K562 (cell line): ENCODE data around the gene ZNF768. TPM values are rescaled to one million over a fixed set of nuclear protein-coding genes. Genes with fewer than 3 reads are reported as not detected.

Experiments used
- C11orf30 ChIP-seq: fragments of 450-650 bp; IDR thresholded peaks from 2 replicates; pipeline ENCODE4 v1.6.1; 2016; ENCODE audit warnings: low read depth, mild to moderate bottlenecking
- JUN ChIP-seq, 2 experiments: sonication (generic) in 1 of 2; formaldehyde crosslinking in 1 of 2; IDR thresholded peaks; 2 replicates each; pipeline versions ENCODE4 v1.6.1 to v1.8.0; 2012 to 2022; ENCODE audit warnings: borderline replicate concordance in 2 of 2, mild to moderate bottlenecking in 2 of 2, improper control_type of control experiment in 1 of 2, low read depth in 1 of 2, low read length in 1 of 2, missing genetic modification reagents in 1 of 2
- JUND ChIP-seq, 2 experiments: IDR thresholded peaks; 2 replicates in 1 of 2; 3 replicates in 1 of 2; pipeline ENCODE4 v1.6.1; 2011; ENCODE audit warnings: borderline replicate concordance in 2 of 2, low read depth in 2 of 2, low read length in 2 of 2, improper control_type of control experiment in 1 of 2, missing biosample characterization in 1 of 2, missing genetic modification characterization in 1 of 2, missing genetic modification reagents in 1 of 2
- MAFG ChIP-seq: fragments of 450-650 bp; conservative IDR thresholded peaks from 2 replicates; pipeline ENCODE4 v1.6.1; 2016; ENCODE audit warnings: missing genetic modification characterization, missing compliant biosample characterization
- PKNOX1 ChIP-seq: fragments of 450-650 bp; IDR thresholded peaks from 2 replicates; pipeline ENCODE4 v1.6.1; 2016
- ZFX ChIP-seq: sonication (generic); formaldehyde crosslinking; IDR thresholded peaks from 2 replicates; pipeline ENCODE4 v1.8.0; 2022; ENCODE audit warnings: mild to moderate bottlenecking, missing genetic modification reagents, moderate library complexity
- ZNF407 ChIP-seq: fragments of 450-650 bp; IDR thresholded peaks from 2 replicates; pipeline ENCODE4 v1.6.1; 2016; ENCODE audit warnings: low read depth
- ZNF592 ChIP-seq: fragments of 450-650 bp; IDR thresholded peaks from 2 replicates; pipeline ENCODE4 v1.6.1; 2017; ENCODE audit warnings: antibody characterized with exemption, mild to moderate bottlenecking
- polyA plus RNA-seq, 8 experiments: library from polyadenylated mRNA; depleted of rRNA in 4 of 8; stranded (reverse) in 5 of 8; unstranded in 3 of 8; fragments of >200 nt; fragmentation: Nextera tagmentation in 2 of 8; fragmentation: Illumina TruSeq in 1 of 8; extraction: Ambion mirVana in 2 of 8; extraction: Trizol in 1 of 8; gene quantifications; 2 replicates each; pipeline versions ENCODE4 v1.2.1 to v1.2.3, GENCODE V29; 2011 to 2014; ENCODE audit warnings: inconsistent platforms in 1 of 8, missing spikeins in 1 of 8
- total RNA-seq, 7 experiments: library from RNA; depleted of rRNA in 6 of 7; stranded (reverse); fragments of >200 nt in 6 of 7; fragmentation: Illumina TruSeq in 2 of 7; extraction: Trizol in 2 of 7; gene quantifications; 2 replicates each; pipeline versions ENCODE4 v1.2.1 to v1.2.3, GENCODE V29; 2011 to 2021; ENCODE audit warnings: low replicate concordance in 1 of 7
- TF ChIP-seq, protein P1 (sequence below): fragments of 250-450 bp; sonication (Bioruptor Pico); IDR thresholded peaks from 2 replicates; pipeline ENCODE4 v1.8.0; 2021; ENCODE audit warnings: mild to moderate bottlenecking, moderate library complexity

ZNF768 gene
- total and polyA plus RNA-seq, 9 of the 15 experiments (the other 6 are each of a cell fraction or from before 2014, with no cell fraction given), result 0.13 to 50.7 (median 26.9) TPM

GRCh38 chr16:30539000-30539964 lies 12.9 kb upstream of the ZNF768 start (continued):
- TF ChIP-seq ZNF407 (no peak), JUN (IDR thresholded peaks at IDR 0.05; ENCODE audit: borderline replicate concordance, low read depth, low read length) (0 out of 2 replicates have a peak, but pooled peaks have one; percentile 27), JUN (CRISPR knock-in tag; IDR thresholded peaks at IDR 0.05; ENCODE audit: borderline replicate concordance) (no peak), PKNOX1 (peak; percentile 43), ZNF592 (0 out of 2 replicates have a peak, but pooled peaks have one; percentile 19), MAFG (peak; percentile 69), ZFX (CRISPR knock-in tag) (peak; percentile 41), C11orf30 (peak; percentile 94), JUND (IDR thresholded peaks at IDR 0.05; ENCODE audit: borderline replicate concordance, low read depth, low read length) (0 out of 2 replicates have a peak, but pooled peaks have one; percentile 7), JUND (tag; IDR thresholded peaks at IDR 0.05; ENCODE audit: borderline replicate concordance, low read depth, low read length) (no peak)
- TF ChIP-seq, protein P1, sequence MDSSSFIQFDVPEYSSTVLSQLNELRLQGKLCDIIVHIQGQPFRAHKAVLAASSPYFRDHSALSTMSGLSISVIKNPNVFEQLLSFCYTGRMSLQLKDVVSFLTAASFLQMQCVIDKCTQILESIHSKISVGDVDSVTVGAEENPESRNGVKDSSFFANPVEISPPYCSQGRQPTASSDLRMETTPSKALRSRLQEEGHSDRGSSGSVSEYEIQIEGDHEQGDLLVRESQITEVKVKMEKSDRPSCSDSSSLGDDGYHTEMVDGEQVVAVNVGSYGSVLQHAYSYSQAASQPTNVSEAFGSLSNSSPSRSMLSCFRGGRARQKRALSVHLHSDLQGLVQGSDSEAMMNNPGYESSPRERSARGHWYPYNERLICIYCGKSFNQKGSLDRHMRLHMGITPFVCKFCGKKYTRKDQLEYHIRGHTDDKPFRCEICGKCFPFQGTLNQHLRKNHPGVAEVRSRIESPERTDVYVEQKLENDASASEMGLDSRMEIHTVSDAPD (CRISPR knock-in tag), result no peak
